ENCODE results near the gene ATAD2B.
A peak's percentile ranks its signal among the peaks of the same experiment; 100 is the strongest.

ATAD2B gene

GRCh38 chr2:23789012-23789411 lies 137.9 kb downstream of the ATAD2B start:
- no peak for DNase-seq (ENCODE audit: low read depth)

- DNase-seq (ENCODE audit: low read depth): no peak
These were observed 138.8 kb downstream of the ATAD2B start for GRCh38 chr2:23788100-23788499.

DNA sequence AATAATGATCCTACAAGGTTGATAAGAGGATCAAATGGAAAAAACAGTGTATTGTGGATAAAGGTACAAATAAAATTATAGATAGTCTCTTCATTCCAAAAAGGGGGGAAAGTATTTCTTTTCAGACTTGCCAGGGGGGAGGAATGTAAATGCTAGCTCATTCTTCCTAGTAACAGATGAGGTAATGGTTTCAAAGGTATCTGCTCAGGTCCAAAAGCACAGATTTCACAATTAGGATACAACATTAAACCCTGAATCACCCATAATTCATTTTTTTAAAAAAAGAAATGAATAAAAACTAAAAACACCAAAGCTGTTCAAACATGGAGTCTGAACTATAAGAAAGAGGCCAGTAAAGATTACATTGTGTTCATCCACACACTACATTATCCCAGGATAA lies 142.0 kb downstream of the ATAD2B start:
- DNase-seq (ENCODE audit: low read depth): no peak

GRCh38 chr2:23782646-23783045 lies 144.3 kb downstream of the ATAD2B start:
- DNase-seq (ENCODE audit: low read depth): no peak

DNA sequence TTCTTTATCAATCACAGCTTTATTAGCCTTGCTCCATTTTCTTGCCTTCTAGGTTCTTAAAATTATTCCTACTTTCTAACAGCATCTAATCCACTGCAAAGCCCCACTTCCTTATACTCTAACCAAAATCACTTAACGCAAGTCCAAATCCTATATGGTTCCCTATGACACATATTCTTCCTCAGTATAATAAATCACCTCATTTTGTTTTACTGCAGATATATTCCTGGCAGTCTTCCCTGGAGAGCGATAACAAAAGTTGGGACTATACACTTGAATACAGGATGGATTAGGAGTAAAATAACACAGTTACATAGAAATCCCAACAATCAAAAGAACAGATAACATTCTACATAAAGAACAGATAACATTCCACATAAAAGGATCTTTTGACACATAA lies 144.8 kb downstream of the ATAD2B start:
- DNase-seq (ENCODE audit: low read depth): no peak

DNA sequence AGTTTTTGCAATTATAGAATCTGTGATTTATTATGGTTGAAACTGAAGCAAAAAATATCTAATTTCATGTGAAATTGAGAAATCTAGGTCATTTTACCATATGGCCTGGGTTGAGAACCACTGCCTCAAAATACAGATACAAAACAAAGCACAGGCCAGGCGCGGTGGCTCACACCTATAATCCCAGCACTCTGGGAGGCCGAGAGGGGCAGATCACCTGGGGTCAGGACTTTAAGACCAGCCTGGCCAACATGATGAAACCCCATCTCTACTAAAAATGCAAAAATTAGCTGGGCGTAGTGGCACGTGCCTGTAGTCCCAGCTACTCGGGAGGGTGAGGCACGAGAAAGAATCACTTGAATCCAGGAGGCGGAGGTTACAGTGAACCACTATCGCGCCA lies 146.5 kb downstream of the ATAD2B start:
- peak; percentile 29 for DNase-seq (ENCODE audit: low read depth)

GRCh38 chr2:23777826-23778225 lies 149.1 kb downstream of the ATAD2B start:
- peak; percentile 6 for DNase-seq (ENCODE audit: low read depth)

GRCh38 chr2:23776021-23776420 lies 150.9 kb downstream of the ATAD2B start:
- no peak for DNase-seq (ENCODE audit: low read depth)

DNA sequence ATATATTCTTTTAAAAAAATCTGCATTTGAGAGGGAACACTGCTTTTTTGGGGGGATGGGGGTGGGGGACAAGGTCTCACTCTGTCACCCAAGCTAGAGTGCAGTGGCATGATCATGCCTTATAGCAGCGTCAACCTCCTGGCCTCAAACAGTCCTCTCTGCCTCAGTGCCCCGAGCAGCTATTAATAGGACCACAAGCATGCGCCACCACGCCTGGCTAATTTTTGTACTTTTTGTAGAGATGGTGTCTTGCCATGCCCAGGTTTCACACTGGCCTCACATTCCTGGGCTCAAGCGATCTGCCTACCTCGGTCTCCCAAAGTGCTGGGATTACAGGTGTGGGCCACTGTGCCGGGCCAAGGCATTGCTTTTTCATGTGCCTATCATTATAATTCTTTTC lies 154.2 kb downstream of the ATAD2B start:
- no peak for DNase-seq (ENCODE audit: low read depth)

DNA sequence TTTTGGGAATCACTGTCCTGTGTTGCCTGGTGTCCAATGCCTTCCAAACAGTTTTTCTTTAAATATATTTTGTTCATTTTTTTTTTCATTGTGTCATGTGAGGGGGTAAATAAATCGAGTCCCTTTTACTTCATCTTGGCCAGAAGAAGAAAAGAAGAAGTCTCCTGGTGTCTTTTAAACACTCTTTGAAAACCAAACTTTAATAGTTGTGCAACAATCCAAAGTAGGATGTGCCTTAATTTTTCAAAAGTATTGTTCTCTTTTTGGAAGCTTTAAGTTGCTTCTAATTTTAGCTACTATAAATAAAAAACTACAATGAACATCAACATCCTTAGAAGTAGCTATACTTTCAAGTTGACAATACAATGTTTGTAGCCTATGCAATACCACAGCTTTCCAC lies 154.9 kb downstream of the ATAD2B start:
- DNase-seq (ENCODE audit: low read depth): no peak

DNA sequence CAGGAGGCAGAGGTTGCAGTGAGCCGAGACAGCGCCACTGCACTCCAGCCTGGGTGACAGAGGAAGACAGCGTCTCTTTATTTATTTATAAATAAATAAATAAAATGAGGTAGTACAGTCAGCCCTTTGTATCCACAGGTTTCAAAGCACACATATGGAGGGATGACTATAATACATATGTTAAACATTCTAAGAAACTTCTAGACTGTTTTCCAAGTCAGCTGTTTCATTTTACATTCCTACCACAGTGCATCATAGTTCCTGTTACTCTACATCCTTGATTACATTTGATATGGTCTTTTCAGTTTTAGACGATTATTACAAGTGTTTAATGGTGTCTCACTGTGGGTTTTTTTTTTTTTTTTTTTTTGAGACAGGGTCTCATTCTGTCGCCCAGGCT lies 157.6 kb downstream of the ATAD2B start:
- no peak for DNase-seq (ENCODE audit: low read depth)

GRCh38 chr2:23767876-23768621 lies 158.9 kb downstream of the ATAD2B start:
- DNase-seq (ENCODE audit: low read depth): peak; percentile 52

DNA sequence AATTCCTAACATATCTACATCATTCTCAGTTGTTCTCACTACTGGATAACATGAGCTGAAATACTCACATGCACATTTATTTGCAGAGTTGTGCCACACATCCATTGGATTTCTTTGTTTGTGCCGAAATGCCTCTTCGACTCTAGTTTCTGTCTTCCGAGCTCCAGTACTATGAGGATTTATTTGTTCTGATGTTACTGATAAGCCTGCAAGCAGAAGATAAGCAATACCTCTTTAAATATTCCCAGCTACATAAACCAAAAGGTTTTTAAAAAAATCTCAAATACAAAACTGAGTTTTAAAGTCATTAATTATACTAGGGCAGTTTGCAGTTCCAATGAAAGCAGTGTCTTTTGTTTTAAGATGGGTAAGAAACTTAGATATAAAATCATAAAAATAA lies 164.8 kb downstream of the ATAD2B start:
- no peak for DNase-seq (ENCODE audit: low read depth)

DNA sequence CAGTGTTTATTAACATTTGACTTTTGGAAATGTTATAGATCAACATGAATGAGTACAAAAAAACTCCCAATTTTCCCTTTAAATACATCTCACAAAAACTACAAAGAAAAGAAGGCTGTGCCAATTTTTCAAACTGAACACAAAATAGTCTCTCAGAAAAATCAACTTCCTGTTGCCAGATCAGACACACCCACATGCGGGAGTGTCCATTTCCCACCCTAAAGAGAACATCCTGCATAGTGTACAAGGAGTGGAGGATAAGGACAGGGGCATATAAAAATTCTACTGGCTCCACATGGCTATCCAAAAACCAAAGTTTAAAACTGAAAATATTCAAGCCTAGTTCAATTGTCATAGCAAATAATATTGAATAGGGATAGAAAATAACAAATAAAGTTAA lies 165.3 kb downstream of the ATAD2B start:
- no peak for DNase-seq (ENCODE audit: low read depth)

GRCh38 chr2:23760736-23761135 lies 166.2 kb downstream of the ATAD2B start:
- DNase-seq (ENCODE audit: low read depth): peak; percentile 66

- DNase-seq (ENCODE audit: low read depth): peak; percentile 45
These were observed 169.1 kb downstream of the ATAD2B start for GRCh38 chr2:23757686-23758433.

DNA sequence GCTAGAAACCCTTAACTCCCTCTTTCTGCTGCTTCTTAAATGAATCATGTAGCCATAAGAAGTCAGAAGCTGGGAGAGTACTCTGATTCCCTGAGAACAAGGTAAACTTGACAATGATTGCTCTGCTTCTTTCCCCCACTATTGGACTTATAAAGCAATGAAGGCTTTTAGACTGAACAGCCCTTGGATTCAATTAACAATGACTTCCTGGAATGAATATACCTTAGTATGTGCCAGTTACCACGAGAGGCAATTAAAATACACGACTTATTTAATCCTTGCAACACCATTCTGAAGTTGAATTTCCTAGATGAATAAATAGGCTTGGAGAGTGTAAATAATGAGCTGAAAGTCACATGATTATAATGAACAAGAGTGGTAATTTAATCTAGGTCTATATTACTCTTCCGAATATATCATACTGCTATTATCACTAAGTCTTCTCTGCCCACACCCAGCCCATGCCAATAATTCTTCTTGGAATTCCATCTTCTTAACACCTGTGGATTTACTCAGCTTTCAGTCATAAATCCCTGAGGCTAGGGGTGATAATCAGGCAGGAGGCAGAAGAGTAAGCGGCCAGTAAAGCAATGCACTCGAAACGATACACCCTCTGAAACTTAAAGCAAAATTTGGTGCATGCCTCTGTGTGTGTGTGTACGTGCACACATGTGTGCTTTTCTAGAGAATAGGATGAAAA lies 170.2 kb downstream of the ATAD2B start:
- DNase-seq (ENCODE audit: low read depth): no peak

- DNase-seq (ENCODE audit: low read depth): no peak
These were observed 172.0 kb downstream of the ATAD2B start for GRCh38 chr2:23754970-23755369.

GRCh38 chr2:23753291-23754010 lies 173.5 kb downstream of the ATAD2B start:
- DNase-seq (ENCODE audit: low read depth): no peak

- no peak for DNase-seq (ENCODE audit: low read depth)
These were observed 175.1 kb downstream of the ATAD2B start for GRCh38 chr2:23751747-23752265.

- no peak for DNase-seq (ENCODE audit: low read depth)
These were observed 180.6 kb downstream of the ATAD2B start for GRCh38 chr2:23746141-23746863.
